Measurements from ENCODE around the gene ADD3. TPM values are rescaled to one million over a fixed set of nuclear protein-coding genes. Genes with fewer than 3 reads are reported as not detected.

Gene ADD3
- total and polyA plus RNA-seq, 2 donors (not counting 3 experiments of a cell fraction or from before 2014, with no cell fraction given): 14.9 to 55.2 TPM

- Histone ChIP-seq H3K4me2 (ENCODE audit: insufficient read depth, low read length) (no peak overlapping the region), H4K20me1 (replicated peaks; ENCODE audit: control insufficient read depth, extremely low read depth, insufficient read depth, low read length) (no peaks in the 10 kb centered on the region), H3K36me3 (ENCODE audit: control insufficient read depth in 2 of 2, extremely low read depth in 1 of 2, insufficient read depth in 2 of 2, low read length in 2 of 2) (no peaks in the 10 kb centered on the region), H3K9me3 (replicated peaks; ENCODE audit: control insufficient read depth, insufficient read depth, low read length) (no peaks in the 10 kb centered on the region), H3K4me3 (replicated peaks in 1 of 3; ENCODE audit: insufficient read depth in 1 of 3, low read depth in 1 of 3, low read length in 3 of 3) (no peak overlapping the region), H3K27me3 (ENCODE audit: control insufficient read depth in 2 of 2, insufficient read depth in 2 of 2, low read length in 2 of 2) (no peaks in the 10 kb centered on the region), H3K27ac (ENCODE audit: insufficient read depth, low read depth, low read length) (no peak overlapping the region), H3K9ac (replicated peaks; ENCODE audit: extremely low read depth, insufficient read depth, low read length) (no peak overlapping the region), H3K4me1 (ENCODE audit: control insufficient read depth, extremely low read depth, insufficient read depth, low read length) (peaks cover 5% of the 10 kb centered on the region), H3K9me1 (replicated peaks; ENCODE audit: control insufficient read depth, extremely low read depth, insufficient read depth, low read length) (no peaks in the 10 kb centered on the region), H3K79me2 (ENCODE audit: control insufficient read depth, insufficient read depth, low read length) (no peaks in the 10 kb centered on the region), H2AFZ (ENCODE audit: low read depth, low read length) (no peak overlapping the region)
- dilution Hi-C loops (cut with MboI; ENCODE audit: extremely low pct_ligation_motif_present, low sequenced_read_pairs) (no loop called here), intact Hi-C loops (cut with micrococcal nuclease) (no loop called here)
- BruUV-seq (replicated peaks): no TSS peak
- TF ChIP-seq CTCF (IDR thresholded peaks at IDR 0.05; ENCODE audit: extremely low read depth in 1 of 2, insufficient read depth in 1 of 2, low read depth in 1 of 2, low read length in 2 of 2): no peak
- TF ChIP-seq MYC (IDR thresholded peaks at IDR 0.05; ENCODE audit: low read depth, low read length): no peak
- no peak for TF ChIP-seq EZH2 (IDR thresholded peaks at IDR 0.05; ENCODE audit: borderline replicate concordance, low read depth, low read length, severe bottlenecking)
- TF ChIP-seq FOS (IDR thresholded peaks at IDR 0.05; ENCODE audit: borderline replicate concordance, insufficient read depth, low read length): no peak
- no peak for TF ChIP-seq POLR2AphosphoS5 (IDR thresholded peaks at IDR 0.05; ENCODE audit: insufficient read depth, low read depth, low read length)
- no peak for TF ChIP-seq MAX (IDR thresholded peaks at IDR 0.05; ENCODE audit: insufficient read depth, insufficient read length)
- TF ChIP-seq GATA2 (IDR thresholded peaks at IDR 0.05; ENCODE audit: insufficient read depth, insufficient read length, low read depth, low read length): no peak
- no peak for TF ChIP-seq JUN (IDR thresholded peaks at IDR 0.05; ENCODE audit: borderline replicate concordance, insufficient read depth, insufficient read length, low read depth)
- no peak for TF ChIP-seq POLR2A (IDR thresholded peaks at IDR 0.05; ENCODE audit: low read depth, low read length)
- POLR2A ChIA-PET: no interaction called here
- DNase-seq (ENCODE audit: low read depth, low spot score): no peak
- FAIRE-seq: no peak
- CTCF ChIA-PET: interaction anchor here (2.1 kb wide), 1 partner anchor 210 kb away, joined by 8 read pairs; no protein-coding TSS in a partner anchor
These were observed 85.9 kb downstream of the ADD3 start for GRCh38 chr10:110093722-110094121.
